Prostate gland (tissue), 2 donors: ENCODE data around the gene PRPF31.
"Not testable (repeated sequence)": the region's sequence is repeated elsewhere in the genome, so short reads cannot be mapped to it uniquely, and the experiment has no call there.

ENCODE experiments used
- POLR2A ChIP-seq: fragments of 450-650 bp; IDR thresholded peaks from one replicate; pipeline ENCODE4 v1.6.1; 2016; ENCODE audit warnings: antibody characterized with exemption, mild to moderate bottlenecking
- POLR2AphosphoS5 ChIP-seq: sonication (generic); formaldehyde crosslinking; IDR thresholded peaks from one replicate; pipeline ENCODE4 v1.6.1; 2017; ENCODE audit warnings: antibody characterized with exemption
- TF ChIP-seq, protein P1 (sequence below), 4 experiments: fragments of 200-600 bp in 2 of 4; fragments of 450-650 bp in 2 of 4; sonication (generic) in 2 of 4; IDR thresholded peaks; 1 replicate in 3 of 4; 2 replicates in 1 of 4; pipeline ENCODE4 v1.5.1; 2016 to 2019; ENCODE audit warnings: antibody characterized with exemption in 4 of 4, mild to moderate bottlenecking in 2 of 4, moderate library complexity in 2 of 4

DNA sequence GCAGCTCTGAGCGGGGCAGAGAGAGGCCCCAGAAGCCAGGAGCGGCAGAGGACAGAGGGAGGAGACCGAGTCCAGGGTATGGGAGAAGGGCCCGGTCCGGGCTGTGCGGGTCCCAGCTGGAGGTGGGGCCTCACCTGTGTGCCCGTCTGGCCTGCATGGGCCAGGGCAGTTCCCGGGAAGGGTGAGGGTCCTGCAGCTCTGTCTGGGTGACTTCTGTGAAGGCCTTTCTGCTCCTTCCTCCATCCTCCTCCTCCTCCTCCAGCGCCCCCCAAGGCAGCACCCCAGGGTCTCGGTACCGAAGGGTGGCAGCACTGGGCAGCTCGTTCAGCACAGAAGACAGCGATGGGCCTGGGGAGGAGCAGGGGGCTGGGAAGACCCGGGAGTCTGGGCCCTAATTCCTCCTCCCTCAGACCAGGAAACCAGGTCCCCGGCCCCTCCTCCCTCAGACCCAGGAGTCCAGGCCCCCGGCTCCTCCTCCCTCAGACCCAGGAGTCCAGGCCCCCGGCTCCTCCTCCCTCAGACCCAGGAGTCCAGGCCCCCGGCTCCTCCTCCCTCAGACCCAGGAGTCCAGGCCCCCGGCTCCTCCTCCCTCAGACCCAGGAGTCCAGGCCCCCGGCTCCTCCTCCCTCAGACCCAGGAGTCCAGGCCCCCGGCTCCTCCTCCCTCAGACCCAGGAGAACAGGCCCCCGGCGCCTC is 56.3 kb downstream of the PRPF31 start:
- TF ChIP-seq POLR2AphosphoS5, POLR2A: not testable (repeated sequence)
- TF ChIP-seq, protein P1, sequence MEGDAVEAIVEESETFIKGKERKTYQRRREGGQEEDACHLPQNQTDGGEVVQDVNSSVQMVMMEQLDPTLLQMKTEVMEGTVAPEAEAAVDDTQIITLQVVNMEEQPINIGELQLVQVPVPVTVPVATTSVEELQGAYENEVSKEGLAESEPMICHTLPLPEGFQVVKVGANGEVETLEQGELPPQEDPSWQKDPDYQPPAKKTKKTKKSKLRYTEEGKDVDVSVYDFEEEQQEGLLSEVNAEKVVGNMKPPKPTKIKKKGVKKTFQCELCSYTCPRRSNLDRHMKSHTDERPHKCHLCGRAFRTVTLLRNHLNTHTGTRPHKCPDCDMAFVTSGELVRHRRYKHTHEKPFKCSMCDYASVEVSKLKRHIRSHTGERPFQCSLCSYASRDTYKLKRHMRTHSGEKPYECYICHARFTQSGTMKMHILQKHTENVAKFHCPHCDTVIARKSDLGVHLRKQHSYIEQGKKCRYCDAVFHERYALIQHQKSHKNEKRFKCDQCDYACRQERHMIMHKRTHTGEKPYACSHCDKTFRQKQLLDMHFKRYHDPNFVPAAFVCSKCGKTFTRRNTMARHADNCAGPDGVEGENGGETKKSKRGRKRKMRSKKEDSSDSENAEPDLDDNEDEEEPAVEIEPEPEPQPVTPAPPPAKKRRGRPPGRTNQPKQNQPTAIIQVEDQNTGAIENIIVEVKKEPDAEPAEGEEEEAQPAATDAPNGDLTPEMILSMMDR (IDR thresholded peaks at IDR 0.05), result not testable (repeated sequence)
